Measurements from ENCODE around the gene PCBP4.

The PCBP4 gene

GRCh38 chr3:51967384-51968169 is at the start of gene PCBP4:
TSS of gene PCBP4 (minus strand) at chr3:51967454. CDS start at chr3:51961240, 6,214 bp downstream.
- DNase-seq: peak; percentile 9

- no peak for DNase-seq
These were observed 48.4 kb upstream of the PCBP4 start for GRCh38 chr3:52015438-52016228.

GRCh38 chr3:52014613-52015012 is 47.4 kb upstream of the PCBP4 start:
- DNase-seq: no peak

GRCh38 chr3:52013802-52014598 is 46.7 kb upstream of the PCBP4 start:
- DNase-seq: no peak

- DNase-seq: no peak
These were observed 45.4 kb upstream of the PCBP4 start for GRCh38 chr3:52012699-52013098.

- no peak for DNase-seq
These were observed 43.2 kb upstream of the PCBP4 start for GRCh38 chr3:52010431-52010830.

- DNase-seq: no peak
These were observed 40.0 kb upstream of the PCBP4 start for GRCh38 chr3:52007291-52007690.

GRCh38 chr3:52006820-52007133 is 39.5 kb upstream of the PCBP4 start:
- DNase-seq: no peak

- no peak for DNase-seq
These were observed 39.0 kb upstream of the PCBP4 start for GRCh38 chr3:52006017-52006819.

GRCh38 chr3:52005571-52005986 is 38.3 kb upstream of the PCBP4 start:
- DNase-seq: peak; percentile 47

GRCh38 chr3:52004906-52005395 is 37.7 kb upstream of the PCBP4 start:
- DNase-seq: no peak

GRCh38 chr3:52004163-52004787 is 37.0 kb upstream of the PCBP4 start:
- no peak for DNase-seq

GRCh38 chr3:52002748-52003147 is 35.5 kb upstream of the PCBP4 start:
- no peak for DNase-seq

- DNase-seq: peak; percentile 65
These were observed 34.3 kb upstream of the PCBP4 start for GRCh38 chr3:52001443-52001974.

GRCh38 chr3:51999846-52000245 is 32.6 kb upstream of the PCBP4 start:
- DNase-seq: no peak

- DNase-seq: no peak
These were observed 31.5 kb upstream of the PCBP4 start for GRCh38 chr3:51998774-51999173.

- DNase-seq: no peak
These were observed 30.8 kb upstream of the PCBP4 start for GRCh38 chr3:51997935-51998596.

- DNase-seq: no peak
These were observed 29.9 kb upstream of the PCBP4 start for GRCh38 chr3:51997172-51997571.

- peak; percentile 85 for DNase-seq
These were observed 28.3 kb upstream of the PCBP4 start, which contains the start of gene RPL29 for GRCh38 chr3:51995346-51996163. TSS of gene RPL29 (minus strand) at chr3:51995895. CDS start at chr3:51995461, 434 bp downstream.

- DNase-seq: no peak
These were observed 27.3 kb upstream of the PCBP4 start for GRCh38 chr3:51994530-51994929.
